Mesenchymal stem cell (in vitro differentiated cells and primary cell): ENCODE measurements around the gene RIPOR2.

ENCODE experiments used
- DNase-seq: peaks from one replicate; pipeline ENCODE4 v3.0.0-alpha.2; 2013
- H2AFZ ChIP-seq: one replicate; pipeline ENCODE4 v1.6.1; 2013; ENCODE audit warnings: low read depth, mild to moderate bottlenecking, control low read depth, inconsistent platforms, low read length, moderate library complexity
- H2AK5ac ChIP-seq: 2 replicates; pipeline ENCODE4 v1.6.1; 2013; ENCODE audit warnings: low read length, moderate library complexity, mild to moderate bottlenecking, inconsistent platforms; ENCODE audit not compliant: severe bottlenecking
- H2BK120ac ChIP-seq: one replicate; pipeline ENCODE4 v1.6.1; 2013; ENCODE audit warnings: low read depth, mild to moderate bottlenecking, inconsistent platforms, low read length, moderate library complexity
- H2BK12ac ChIP-seq, 2 experiments: one replicate each; pipeline ENCODE4 v1.6.1; 2013; ENCODE audit warnings: inconsistent platforms in 2 of 2, low read length in 2 of 2, mild to moderate bottlenecking in 2 of 2, moderate library complexity in 2 of 2, control low read depth in 1 of 2
- H2BK15ac ChIP-seq: one replicate; pipeline ENCODE4 v1.6.1; 2013; ENCODE audit warnings: mild to moderate bottlenecking, low read depth, inconsistent platforms; ENCODE audit not compliant: poor library complexity, severe bottlenecking
- H2BK5ac ChIP-seq: 2 replicates; pipeline ENCODE4 v1.6.1; 2013; ENCODE audit warnings: low read depth, mild to moderate bottlenecking, low read length, control low read depth, inconsistent platforms; ENCODE audit not compliant: poor library complexity, severe bottlenecking
- H3K14ac ChIP-seq, 2 experiments: one replicate each; pipeline ENCODE4 v1.6.1; 2013; ENCODE audit warnings: inconsistent platforms in 2 of 2, low read length in 2 of 2, control low read depth in 1 of 2, mild to moderate bottlenecking in 1 of 2, moderate library complexity in 1 of 2
- H3K18ac ChIP-seq, 2 experiments: one replicate each; pipeline ENCODE4 v1.6.1; 2013; ENCODE audit warnings: inconsistent platforms in 2 of 2, low read length in 2 of 2, control low read depth in 1 of 2, low read depth in 1 of 2, mild to moderate bottlenecking in 1 of 2
- H3K23ac ChIP-seq, 2 experiments: one replicate each; pipeline ENCODE4 v1.6.1; 2013; ENCODE audit warnings: inconsistent platforms in 2 of 2, low read length in 2 of 2, mild to moderate bottlenecking in 2 of 2, moderate library complexity in 2 of 2, control low read depth in 1 of 2
- H3K27ac ChIP-seq: 2 replicates; pipeline ENCODE4 v1.5.1; 2013; ENCODE audit warnings: mild to moderate bottlenecking, moderate library complexity, low read length, control low read depth, inconsistent platforms; ENCODE audit not compliant: poor library complexity, severe bottlenecking
- H3K27me3 ChIP-seq, 2 experiments: 2 replicates each; pipeline versions ENCODE4 v1.6.1 to v1.7.0; 2013; ENCODE audit warnings: low read length in 2 of 2, mild to moderate bottlenecking in 2 of 2, moderate library complexity in 2 of 2, control low read depth in 1 of 2, inconsistent platforms in 1 of 2; ENCODE audit not compliant: control insufficient read depth in 1 of 2, insufficient read depth in 1 of 2
- H3K36me3 ChIP-seq, 2 experiments: 2 replicates each; pipeline versions ENCODE4 v1.6.1 to v1.7.0; 2013; ENCODE audit warnings: low read length in 2 of 2, control low read depth in 1 of 2, inconsistent platforms in 1 of 2, low read depth in 1 of 2, mild to moderate bottlenecking in 1 of 2; ENCODE audit not compliant: insufficient read depth in 2 of 2, control insufficient read depth in 1 of 2
- H3K4ac ChIP-seq, 2 experiments: one replicate each; pipeline ENCODE4 v1.6.1; 2013; ENCODE audit warnings: inconsistent platforms in 2 of 2, low read length in 2 of 2, mild to moderate bottlenecking in 2 of 2, moderate library complexity in 2 of 2, control low read depth in 1 of 2, low read depth in 1 of 2
- H3K4me1 ChIP-seq: 2 replicates; pipeline ENCODE4 v1.6.1; 2013; ENCODE audit warnings: low read depth, low read length, control low read depth; ENCODE audit not compliant: control insufficient read depth, insufficient read depth
- H3K4me2 ChIP-seq: 2 replicates; pipeline ENCODE4 v1.6.1; 2013; ENCODE audit warnings: low read length, mild to moderate bottlenecking, inconsistent platforms; ENCODE audit not compliant: poor library complexity, severe bottlenecking
- H3K4me3 ChIP-seq, 2 experiments: 2 replicates each; pipeline versions ENCODE4 v1.5.1 to v1.7.0; 2013; ENCODE audit warnings: low read length in 2 of 2, mild to moderate bottlenecking in 2 of 2, control low read depth in 1 of 2, low read depth in 1 of 2; ENCODE audit not compliant: insufficient read depth in 1 of 2
- H3K79me1 ChIP-seq: replicated peaks from 2 replicates; pipeline ENCODE4 v1.6.1; 2013; ENCODE audit warnings: mild to moderate bottlenecking, control low read depth, low read length, inconsistent platforms; ENCODE audit not compliant: poor library complexity, severe bottlenecking
- H3K9ac ChIP-seq: 2 replicates; pipeline ENCODE4 v1.7.0; 2013; ENCODE audit warnings: mild to moderate bottlenecking, low read length, moderate library complexity
- H3K9me3 ChIP-seq: 2 replicates; pipeline ENCODE4 v1.7.0; 2013; ENCODE audit warnings: mild to moderate bottlenecking, low read length; ENCODE audit not compliant: control insufficient read depth
- H4K8ac ChIP-seq: one replicate; pipeline ENCODE4 v1.6.1; 2013; ENCODE audit warnings: inconsistent platforms, mild to moderate bottlenecking, low read length, moderate library complexity
- H4K91ac ChIP-seq: one replicate; pipeline ENCODE4 v1.6.1; 2013; ENCODE audit warnings: mild to moderate bottlenecking, low read length, inconsistent platforms
- WGBS: methylation state at CpG from one replicate; pipeline ENCODE4 v1.1.7; 2013; ENCODE audit warnings: mixed read lengths; 5-methylcytosine and 5-hydroxymethylcytosine counted together

RIPOR2 gene

GRCh38 chr6:24909241-24910216 is 26.2 kb downstream of the RIPOR2 start:
- Histone ChIP-seq H3K18ac (no peak overlapping the region), H3K4me3 (peak overlapping the region in 1 of 2 experiments; percentile 93), H3K9ac (peak overlapping the region; percentile 89), H2BK12ac (peak overlapping the region in 1 of 2 experiments; percentile 49), H3K23ac (no peak overlapping the region), H3K14ac (no peak overlapping the region), H3K27me3 (peaks cover 18 to 52% of the 10 kb centered on the region in 2 experiments), H3K36me3 (no peaks in the 10 kb centered on the region), H3K9me3 (no peaks in the 10 kb centered on the region), H2AFZ (no peak overlapping the region), H3K79me1 (no peaks in the 10 kb centered on the region), H2BK5ac (no peak overlapping the region), H3K4ac (no peak overlapping the region), H3K4me1 (peaks cover 14% of the 10 kb centered on the region), H2BK15ac (no peak overlapping the region), H3K4me2 (peak overlapping the region; percentile 94), H4K91ac (no peak overlapping the region), H2BK120ac (no peak overlapping the region), H3K27ac (no peak overlapping the region), H2AK5ac (no peak overlapping the region), H4K8ac (peak overlapping the region; percentile 13)
- no peak for DNase-seq
- 56% methylated on average over 20 of the region's 20 CpGs for WGBS

DNA sequence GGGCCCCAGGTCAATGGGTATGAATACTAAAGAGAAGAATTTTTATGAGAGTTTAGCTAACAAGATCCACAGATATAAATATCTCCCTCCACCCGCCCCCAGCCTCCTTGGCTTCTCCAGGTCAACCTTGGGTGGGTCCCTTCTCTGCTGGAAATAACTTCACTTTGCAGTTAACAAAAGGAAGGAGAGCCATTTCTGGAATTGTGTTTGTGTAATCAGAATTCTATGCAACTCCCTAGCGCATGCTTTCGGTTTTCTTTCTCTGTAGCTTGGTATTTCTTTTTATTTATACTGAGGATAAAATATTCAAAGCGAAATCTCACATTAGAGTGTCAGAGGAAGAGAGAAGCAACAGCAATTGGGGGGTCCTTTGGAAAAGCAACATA is 27.1 kb downstream of the RIPOR2 start:
- no peak overlapping the region for H2BK12ac ChIP-seq
- no peak overlapping the region for H3K4me2 ChIP-seq
- no peak overlapping the region for H3K14ac ChIP-seq
- peaks cover 4% of the 10 kb centered on the region for H3K9me3 ChIP-seq
- peak overlapping the region in 1 of 2 experiments; percentile 93 for H3K4me3 ChIP-seq
- no peak overlapping the region for H2BK15ac ChIP-seq
- H4K8ac ChIP-seq, result no peak overlapping the region
- H3K36me3 ChIP-seq, result no peaks in the 10 kb centered on the region
- peak overlapping the region; percentile 89 for H3K9ac ChIP-seq
- H3K4ac ChIP-seq, result no peak overlapping the region
- 95% methylated on average over 3 of the region's 4 CpGs for WGBS
- no peak overlapping the region for H2BK120ac ChIP-seq
- no peak overlapping the region for H2AK5ac ChIP-seq
- H2BK5ac ChIP-seq, result no peak overlapping the region
- H3K18ac ChIP-seq, result no peak overlapping the region
- H3K27ac ChIP-seq, result no peak overlapping the region
- no peak overlapping the region for H4K91ac ChIP-seq
- no peak overlapping the region for H2AFZ ChIP-seq
- DNase-seq, result no peak
- no peak overlapping the region for H3K23ac ChIP-seq
- no peaks in the 10 kb centered on the region for H3K79me1 ChIP-seq
- peaks cover 12 to 51% of the 10 kb centered on the region in 2 experiments for H3K27me3 ChIP-seq
- peaks cover 14% of the 10 kb centered on the region for H3K4me1 ChIP-seq

DNA sequence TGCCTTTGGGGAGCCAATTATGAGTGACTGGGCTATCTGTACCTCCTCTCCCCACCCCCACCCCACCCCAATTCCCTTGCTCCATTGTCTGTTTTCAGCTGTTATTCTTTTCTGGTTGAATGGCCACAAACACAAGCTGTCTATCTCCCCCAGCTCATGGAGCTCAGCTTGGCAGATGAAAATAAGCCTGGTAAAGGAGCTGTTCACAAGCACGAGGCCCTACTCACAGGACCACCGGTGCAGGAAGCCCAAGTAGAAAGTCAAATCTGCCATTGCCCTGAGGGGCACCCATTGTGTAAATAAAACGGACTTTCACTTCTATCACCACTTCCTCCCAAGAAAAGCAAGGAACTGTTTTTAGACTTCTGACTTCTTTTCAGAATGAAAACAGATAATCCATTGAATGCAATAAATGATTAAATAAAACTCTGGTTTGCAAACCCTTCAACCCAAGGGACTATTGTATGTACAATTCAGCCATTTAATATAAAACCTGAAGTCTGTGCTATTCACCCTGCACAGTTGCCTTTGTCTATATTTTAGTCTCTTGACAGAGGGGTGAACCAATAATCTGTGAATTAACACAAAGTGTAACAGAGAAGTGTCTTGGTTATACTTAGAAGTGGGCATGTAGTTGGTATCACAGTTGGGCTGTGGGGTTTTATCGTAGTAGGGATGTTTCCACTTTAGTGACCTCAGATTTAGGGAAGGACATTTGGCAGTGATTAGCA is 27.7 kb downstream of the RIPOR2 start:
- WGBS, result 64% methylated on average over 3 of the region's 4 CpGs
- peaks cover 5% of the 10 kb centered on the region for H3K9me3 ChIP-seq
- H3K4me3 ChIP-seq, result peak overlapping the region in 1 of 2 experiments; percentile 93
- H2AFZ ChIP-seq, result no peak overlapping the region
- H3K4me1 ChIP-seq, result peaks cover 14% of the 10 kb centered on the region
- no peak overlapping the region for H4K8ac ChIP-seq
- no peaks in the 10 kb centered on the region for H3K79me1 ChIP-seq
- H2BK12ac ChIP-seq, result no peak overlapping the region
- H3K14ac ChIP-seq, result no peak overlapping the region
- H2BK120ac ChIP-seq, result no peak overlapping the region
- no peak overlapping the region for H3K23ac ChIP-seq
- H3K36me3 ChIP-seq, result no peaks in the 10 kb centered on the region
- peak overlapping the region; percentile 89 for H3K9ac ChIP-seq
- H3K4me2 ChIP-seq, result no peak overlapping the region
- peaks cover 6 to 45% of the 10 kb centered on the region in 2 experiments for H3K27me3 ChIP-seq
- no peak overlapping the region for H2AK5ac ChIP-seq
- no peak overlapping the region for H2BK15ac ChIP-seq
- H3K27ac ChIP-seq, result no peak overlapping the region
- no peak overlapping the region for H3K18ac ChIP-seq
- no peak overlapping the region for H4K91ac ChIP-seq
- H3K4ac ChIP-seq, result no peak overlapping the region
- DNase-seq, result no peak
- no peak overlapping the region for H2BK5ac ChIP-seq

DNA sequence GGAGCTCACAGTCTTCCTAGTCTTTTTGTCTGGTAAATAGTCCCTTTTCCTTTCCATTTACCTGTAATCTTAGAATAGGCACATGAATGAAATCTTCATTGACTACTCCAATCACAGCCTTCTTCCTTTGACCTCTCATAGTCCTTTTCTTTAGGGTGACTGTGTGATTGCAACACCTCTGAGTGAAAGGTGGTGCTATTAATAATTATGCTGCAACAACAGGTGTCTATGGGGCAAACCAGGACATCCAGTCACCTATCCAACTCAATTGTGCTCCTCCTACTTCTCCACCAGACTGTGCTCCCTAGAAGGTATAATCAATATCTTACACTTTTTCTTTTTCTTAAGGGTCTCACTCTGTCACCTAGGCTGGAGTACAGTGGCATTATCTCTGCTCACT is 29.4 kb downstream of the RIPOR2 start:
- Histone ChIP-seq H3K4me2 (no peak overlapping the region), H2BK12ac (no peak overlapping the region), H3K18ac (no peak overlapping the region), H3K36me3 (no peaks in the 10 kb centered on the region), H3K4me1 (peaks cover 13% of the 10 kb centered on the region), H2BK120ac (no peak overlapping the region), H3K9me3 (peaks cover 5% of the 10 kb centered on the region), H3K27ac (no peak overlapping the region), H4K8ac (no peak overlapping the region), H3K9ac (no peak overlapping the region), H3K4ac (no peak overlapping the region), H3K27me3 (peaks cover 0 to 28% of the 10 kb centered on the region in 2 experiments), H2BK5ac (no peak overlapping the region), H2AFZ (no peak overlapping the region), H2AK5ac (no peak overlapping the region), H4K91ac (no peak overlapping the region), H2BK15ac (no peak overlapping the region), H3K79me1 (no peaks in the 10 kb centered on the region), H3K4me3 (no peak overlapping the region), H3K23ac (no peak overlapping the region), H3K14ac (no peak overlapping the region)
- DNase-seq, result no peak
